ENCODE data around the gene GRHL1. TPM values are rescaled to one million over a fixed set of nuclear protein-coding genes. Genes with fewer than 3 reads are reported as not detected.

The GRHL1 gene
- total RNA-seq, 2 experiments from 2014 or later = 0.28 to 0.38 TPM

- no peaks in the 10 kb centered on the region for H3K4me1 Mint-ChIP-seq (ENCODE audit: low read depth)
- ChIA-PET POLR2A (no interaction called here), CTCF (interaction anchor here (1.4 kb wide), 1 partner anchor 40 kb away, joined by 3 read pairs; no protein-coding TSS in a partner anchor)
- no peaks in the 10 kb centered on the region for H3K36me3 Mint-ChIP-seq (ENCODE audit: low read depth)
- no peak for ATAC-seq (ENCODE audit: poor library complexity)
- H3K27ac ChIP-seq (ENCODE audit: low read depth in 1 of 2, low read length in 2 of 2) = no peak overlapping the region
- TF ChIP-seq, protein P1, sequence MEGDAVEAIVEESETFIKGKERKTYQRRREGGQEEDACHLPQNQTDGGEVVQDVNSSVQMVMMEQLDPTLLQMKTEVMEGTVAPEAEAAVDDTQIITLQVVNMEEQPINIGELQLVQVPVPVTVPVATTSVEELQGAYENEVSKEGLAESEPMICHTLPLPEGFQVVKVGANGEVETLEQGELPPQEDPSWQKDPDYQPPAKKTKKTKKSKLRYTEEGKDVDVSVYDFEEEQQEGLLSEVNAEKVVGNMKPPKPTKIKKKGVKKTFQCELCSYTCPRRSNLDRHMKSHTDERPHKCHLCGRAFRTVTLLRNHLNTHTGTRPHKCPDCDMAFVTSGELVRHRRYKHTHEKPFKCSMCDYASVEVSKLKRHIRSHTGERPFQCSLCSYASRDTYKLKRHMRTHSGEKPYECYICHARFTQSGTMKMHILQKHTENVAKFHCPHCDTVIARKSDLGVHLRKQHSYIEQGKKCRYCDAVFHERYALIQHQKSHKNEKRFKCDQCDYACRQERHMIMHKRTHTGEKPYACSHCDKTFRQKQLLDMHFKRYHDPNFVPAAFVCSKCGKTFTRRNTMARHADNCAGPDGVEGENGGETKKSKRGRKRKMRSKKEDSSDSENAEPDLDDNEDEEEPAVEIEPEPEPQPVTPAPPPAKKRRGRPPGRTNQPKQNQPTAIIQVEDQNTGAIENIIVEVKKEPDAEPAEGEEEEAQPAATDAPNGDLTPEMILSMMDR (IDR thresholded peaks at IDR 0.05) = no peak
- no peaks in the 10 kb centered on the region for H3K9me3 ChIP-seq (ENCODE audit: control insufficient read depth in 1 of 2, insufficient read depth in 1 of 2, low read length in 2 of 2)
- DNase-seq = no peak
- no peak overlapping the region for H3K4me3 ChIP-seq (ENCODE audit: low read length)
- intact Hi-C loops (cut with DNase I, micrococcal nuclease) = no loop called here
- no peaks in the 10 kb centered on the region for H3K4me1 ChIP-seq (ENCODE audit: insufficient read depth, low read length)
- H3K27me3 ChIP-seq (ENCODE audit: control insufficient read depth in 1 of 2, insufficient read depth in 2 of 2, low read length in 2 of 2) = peaks cover 12% of the 10 kb centered on the region in 2 experiments
- H3K4me3 Mint-ChIP-seq = no peak overlapping the region
- H3K36me3 ChIP-seq (ENCODE audit: insufficient read depth, low read length) = no peaks in the 10 kb centered on the region
- no peak overlapping the region for H3K27ac Mint-ChIP-seq
- no peaks in the 10 kb centered on the region for H3K9me3 Mint-ChIP-seq
- peaks cover 22% of the 10 kb centered on the region for H3K27me3 Mint-ChIP-seq
Measured at GRCh38 chr2:9944330-9944758, 7.1 kb upstream of the GRHL1 start.

- Mint-ChIP-seq H3K27ac (no peak overlapping the region), H3K4me3 (no peak overlapping the region), H3K27me3 (peaks cover 32% of the 10 kb centered on the region), H3K9me3 (no peaks in the 10 kb centered on the region), H3K4me1 (ENCODE audit: low read depth) (peaks cover 2% of the 10 kb centered on the region), H3K36me3 (ENCODE audit: low read depth) (no peaks in the 10 kb centered on the region)
- Histone ChIP-seq H3K4me3 (ENCODE audit: low read length) (no peak overlapping the region), H3K4me1 (ENCODE audit: insufficient read depth, low read length) (peaks cover 5% of the 10 kb centered on the region), H3K27ac (ENCODE audit: low read depth in 1 of 2, low read length in 2 of 2) (no peak overlapping the region), H3K36me3 (ENCODE audit: insufficient read depth, low read length) (no peaks in the 10 kb centered on the region), H3K27me3 (ENCODE audit: control insufficient read depth in 1 of 2, insufficient read depth in 2 of 2, low read length in 2 of 2) (peaks cover 20 to 21% of the 10 kb centered on the region in 2 experiments), H3K9me3 (ENCODE audit: control insufficient read depth in 1 of 2, insufficient read depth in 1 of 2, low read length in 2 of 2) (no peaks in the 10 kb centered on the region)
- CTCF ChIA-PET = no interaction called here
- POLR2A ChIA-PET = no interaction called here
- TF ChIP-seq, protein P1 (IDR thresholded peaks at IDR 0.05) = no peak
- intact Hi-C loops (cut with DNase I, micrococcal nuclease) = no loop called here
- ATAC-seq (ENCODE audit: poor library complexity) = no peak
- no peak for DNase-seq
Measured at GRCh38 chr2:9945596-9945995, 5.9 kb upstream of the GRHL1 start.

DNA sequence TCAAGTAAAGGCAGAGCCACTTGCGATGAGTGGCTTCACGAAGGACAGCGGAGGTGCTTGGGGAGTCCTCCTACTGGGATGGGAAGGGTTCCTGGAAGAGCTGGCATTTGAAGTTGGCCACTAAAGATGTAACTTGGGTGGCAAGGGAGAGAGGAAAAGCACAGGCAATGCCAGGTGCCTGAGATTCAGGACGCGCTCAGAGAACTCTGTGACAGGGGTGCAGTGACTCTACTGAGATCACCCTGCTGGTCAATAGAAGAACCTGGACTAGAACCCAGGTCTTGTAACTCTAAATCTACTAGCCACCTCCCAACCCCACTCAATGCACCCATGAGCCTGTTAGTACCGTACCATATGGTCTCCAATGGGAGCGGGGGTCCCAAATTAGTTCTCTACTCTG, 5.4 kb upstream of the GRHL1 start:
- intact Hi-C loops (cut with DNase I, micrococcal nuclease) = no loop called here
- no peaks in the 10 kb centered on the region for H3K9me3 Mint-ChIP-seq
- Histone ChIP-seq H3K9me3 (ENCODE audit: control insufficient read depth in 1 of 2, insufficient read depth in 1 of 2, low read length in 2 of 2) (no peaks in the 10 kb centered on the region), H3K36me3 (ENCODE audit: insufficient read depth, low read length) (no peaks in the 10 kb centered on the region), H3K4me3 (ENCODE audit: low read length) (no peak overlapping the region), H3K27me3 (ENCODE audit: control insufficient read depth in 1 of 2, insufficient read depth in 2 of 2, low read length in 2 of 2) (peaks cover 21% of the 10 kb centered on the region in 2 experiments), H3K4me1 (ENCODE audit: insufficient read depth, low read length) (peaks cover 6% of the 10 kb centered on the region), H3K27ac (ENCODE audit: low read depth in 1 of 2, low read length in 2 of 2) (no peak overlapping the region)
- ATAC-seq (ENCODE audit: poor library complexity) (no peak), DNase-seq (no peak)
- H3K27ac Mint-ChIP-seq = no peak overlapping the region
- H3K36me3 Mint-ChIP-seq (ENCODE audit: low read depth) = no peaks in the 10 kb centered on the region
- CTCF ChIA-PET = interaction anchor here (1.0 kb wide), 1 partner anchor 38 kb away, joined by 3 read pairs; no protein-coding TSS in a partner anchor
- POLR2A ChIA-PET = no interaction called here
- TF ChIP-seq, protein P1 (IDR thresholded peaks at IDR 0.05) = no peak
- H3K4me1 Mint-ChIP-seq (ENCODE audit: low read depth) = peaks cover 4% of the 10 kb centered on the region
- H3K27me3 Mint-ChIP-seq = peaks cover 33% of the 10 kb centered on the region
- H3K4me3 Mint-ChIP-seq = no peak overlapping the region
